Measurements from ENCODE around the gene CCBE1.
A peak's percentile ranks its signal among the peaks of the same experiment; 100 is the strongest.

CCBE1 gene

DNA sequence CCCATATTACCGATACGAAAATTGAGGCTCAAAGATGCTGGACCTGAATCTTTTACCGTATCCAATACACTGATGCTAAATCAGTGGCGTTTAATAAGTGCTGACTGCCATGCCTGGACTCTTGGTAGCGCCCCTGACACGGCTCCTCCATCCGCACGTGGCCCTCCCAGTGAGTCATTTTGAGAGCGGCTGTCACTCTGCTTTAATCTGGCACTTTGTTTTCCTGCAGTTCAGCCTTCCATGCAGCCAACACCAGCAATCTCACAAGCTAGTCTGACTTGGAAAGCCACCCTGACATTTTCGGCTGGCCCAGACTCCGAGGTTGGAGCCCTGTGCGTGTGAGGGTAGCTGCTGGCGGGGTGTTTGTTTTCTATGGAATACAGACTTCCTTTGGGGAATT lies 183.0 kb downstream of the CCBE1 start:
- no peak overlapping the region for H3K4me3 ChIP-seq (replicated peaks; ENCODE audit: low read depth, low read length)
- peak; percentile 76 for DNase-seq (ENCODE audit: low read depth)
- TF ChIP-seq, protein P1, sequence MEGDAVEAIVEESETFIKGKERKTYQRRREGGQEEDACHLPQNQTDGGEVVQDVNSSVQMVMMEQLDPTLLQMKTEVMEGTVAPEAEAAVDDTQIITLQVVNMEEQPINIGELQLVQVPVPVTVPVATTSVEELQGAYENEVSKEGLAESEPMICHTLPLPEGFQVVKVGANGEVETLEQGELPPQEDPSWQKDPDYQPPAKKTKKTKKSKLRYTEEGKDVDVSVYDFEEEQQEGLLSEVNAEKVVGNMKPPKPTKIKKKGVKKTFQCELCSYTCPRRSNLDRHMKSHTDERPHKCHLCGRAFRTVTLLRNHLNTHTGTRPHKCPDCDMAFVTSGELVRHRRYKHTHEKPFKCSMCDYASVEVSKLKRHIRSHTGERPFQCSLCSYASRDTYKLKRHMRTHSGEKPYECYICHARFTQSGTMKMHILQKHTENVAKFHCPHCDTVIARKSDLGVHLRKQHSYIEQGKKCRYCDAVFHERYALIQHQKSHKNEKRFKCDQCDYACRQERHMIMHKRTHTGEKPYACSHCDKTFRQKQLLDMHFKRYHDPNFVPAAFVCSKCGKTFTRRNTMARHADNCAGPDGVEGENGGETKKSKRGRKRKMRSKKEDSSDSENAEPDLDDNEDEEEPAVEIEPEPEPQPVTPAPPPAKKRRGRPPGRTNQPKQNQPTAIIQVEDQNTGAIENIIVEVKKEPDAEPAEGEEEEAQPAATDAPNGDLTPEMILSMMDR (IDR thresholded peaks at IDR 0.05; ENCODE audit: low read length, missing control alignments), result no peak

DNA sequence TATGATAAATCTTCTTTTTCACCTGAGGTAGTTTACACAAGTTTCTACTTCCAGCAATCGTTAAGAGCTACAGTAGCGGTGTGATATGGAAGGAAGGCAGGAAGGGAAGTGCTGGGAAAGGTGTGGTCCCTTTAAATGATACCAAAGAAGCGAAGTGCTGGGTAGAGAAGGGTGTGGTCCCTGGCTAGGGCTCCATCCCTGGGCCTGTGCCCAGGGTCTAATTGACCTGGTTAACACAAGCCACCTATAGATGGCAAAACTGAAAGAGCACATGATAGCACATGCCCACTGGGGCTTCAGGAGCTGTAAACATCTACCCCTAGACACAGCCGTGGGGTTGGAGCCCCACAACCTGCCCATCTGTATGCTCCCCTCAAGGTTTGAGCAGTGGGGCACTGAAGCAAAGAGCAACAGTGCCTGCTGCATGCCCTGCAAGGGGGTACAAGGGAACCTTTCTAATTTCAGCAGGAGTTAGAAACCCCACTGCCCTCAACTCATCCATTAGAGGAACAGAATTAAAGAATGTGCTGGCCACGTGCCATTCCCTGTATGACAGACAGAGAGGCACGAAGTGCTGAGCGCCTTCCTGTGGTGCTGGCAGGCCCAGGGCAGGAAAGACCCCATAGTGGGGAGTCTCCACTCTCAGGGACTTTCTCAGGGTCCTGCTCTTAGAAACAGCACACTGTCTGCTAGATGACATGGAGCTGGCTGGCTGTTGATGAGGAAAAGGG lies 185.0 kb downstream of the CCBE1 start:
- H3K4me3 ChIP-seq (replicated peaks; ENCODE audit: low read depth, low read length), result no peak overlapping the region
- DNase-seq (ENCODE audit: low read depth), result no peak
- TF ChIP-seq, protein P1 (IDR thresholded peaks at IDR 0.05; ENCODE audit: low read length, missing control alignments), result no peak

DNA sequence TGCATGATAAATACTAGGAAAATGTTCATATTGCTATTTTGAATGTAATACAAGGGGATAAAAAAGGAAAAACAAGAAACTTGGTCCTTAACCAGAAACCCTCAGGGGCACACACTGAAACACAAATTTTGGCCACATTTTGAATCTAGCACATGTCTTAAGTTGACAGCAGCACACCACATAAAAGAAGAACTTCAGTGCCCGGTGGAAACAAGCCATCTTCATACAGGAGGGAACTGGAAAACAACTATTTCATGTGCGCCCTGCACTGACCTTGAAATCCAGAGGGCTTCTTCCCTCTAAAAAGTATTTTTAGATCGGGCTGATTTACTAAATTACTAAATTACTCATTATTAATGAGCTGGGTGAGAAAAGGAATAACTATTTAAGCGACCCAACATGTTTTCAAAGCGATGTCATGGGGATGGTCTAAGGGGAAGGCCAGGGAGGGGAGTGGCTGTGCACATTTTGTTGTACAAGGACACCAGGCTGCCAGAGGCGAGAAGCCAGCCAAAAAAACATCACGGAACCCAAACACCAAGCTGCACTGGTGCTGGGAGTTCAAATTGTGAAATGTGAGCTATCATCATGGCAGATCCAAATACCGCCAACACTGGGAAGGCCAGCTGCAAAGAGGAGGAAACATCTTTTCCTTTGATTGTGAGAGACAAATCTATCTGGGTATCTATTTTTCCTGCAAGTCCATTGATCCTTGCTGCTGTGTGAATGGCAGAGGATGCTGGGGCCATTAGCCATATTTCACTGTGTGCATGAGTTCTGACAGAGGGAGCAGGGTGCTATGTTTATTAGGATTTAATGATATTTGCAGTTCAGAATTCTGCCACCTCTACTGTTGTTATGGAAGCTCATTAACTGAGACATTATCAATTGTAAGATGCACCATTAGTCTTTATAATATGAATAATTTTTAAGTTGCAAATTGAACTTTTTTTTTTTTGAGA lies 187.5 kb downstream of the CCBE1 start:
- TF ChIP-seq, protein P1 (IDR thresholded peaks at IDR 0.05; ENCODE audit: low read length, missing control alignments), result no peak
- H3K4me3 ChIP-seq (replicated peaks; ENCODE audit: low read depth, low read length), result no peak overlapping the region
- no peak for DNase-seq (ENCODE audit: low read depth)

DNA sequence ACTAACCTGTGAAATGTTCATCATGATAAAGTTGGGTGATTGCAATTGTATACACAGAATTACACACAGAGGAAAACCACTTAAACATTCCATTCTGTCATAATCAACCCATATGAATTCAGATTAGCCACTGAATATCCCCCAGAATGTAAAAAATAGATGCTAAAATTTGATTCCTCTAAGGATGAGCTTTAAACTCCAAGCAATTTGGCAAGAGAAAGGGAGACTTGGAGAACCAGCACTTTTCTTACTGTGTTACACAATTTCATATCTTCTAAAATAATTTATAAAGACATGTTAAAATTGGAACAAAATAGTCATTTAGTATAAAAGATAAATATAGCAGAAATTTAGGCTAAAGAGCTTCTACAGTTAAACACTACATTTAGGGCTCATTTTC lies 191.9 kb downstream of the CCBE1 start:
- DNase-seq (ENCODE audit: low read depth), result no peak
- TF ChIP-seq, protein P1 (IDR thresholded peaks at IDR 0.05; ENCODE audit: low read length, missing control alignments), result no peak
- no peak overlapping the region for H3K4me3 ChIP-seq (replicated peaks; ENCODE audit: low read depth, low read length)

DNA sequence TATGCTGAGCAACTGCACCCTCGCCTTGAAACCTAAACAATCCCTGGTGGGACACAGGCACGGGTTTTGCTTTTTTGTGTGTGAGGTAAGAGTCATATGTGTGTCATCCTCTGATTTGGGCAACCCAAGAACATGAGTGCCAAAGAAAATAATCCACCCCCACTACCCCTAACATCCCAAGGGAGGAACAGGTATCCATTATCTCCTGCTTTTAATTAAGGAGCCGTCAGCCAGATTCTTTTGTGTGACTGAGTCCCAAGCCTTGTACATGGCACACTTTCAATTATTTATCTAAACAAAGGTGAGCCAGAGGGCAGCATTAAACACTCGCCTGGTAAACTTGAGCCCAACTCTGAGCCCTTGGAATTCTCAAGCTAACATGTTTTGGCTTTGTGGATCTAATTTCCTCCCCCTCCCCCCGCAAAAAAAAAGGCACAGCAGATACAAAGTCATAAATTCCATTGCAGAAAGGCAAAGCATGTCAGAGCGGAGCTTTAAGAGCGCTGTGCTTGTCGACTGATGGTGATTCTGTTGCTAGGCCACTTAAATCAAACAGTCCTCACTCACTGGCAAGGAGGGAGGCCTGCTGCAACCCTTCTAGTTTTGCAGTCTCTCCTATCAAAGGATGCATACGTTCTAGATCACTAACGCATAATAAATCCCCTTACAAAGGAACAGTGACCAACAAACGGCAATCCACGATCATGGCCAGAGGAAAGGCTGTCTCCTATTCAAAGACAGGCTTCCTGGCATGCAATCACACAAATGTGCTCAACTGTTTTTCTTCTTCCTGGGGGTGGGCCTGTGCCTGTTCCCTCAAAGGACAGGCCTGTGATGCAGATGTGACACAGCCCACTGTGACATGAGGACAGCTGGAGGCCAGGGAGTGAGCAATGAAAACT lies 194.7 kb downstream of the CCBE1 start:
- H3K4me3 ChIP-seq (replicated peaks; ENCODE audit: low read depth, low read length), result no peak overlapping the region
- DNase-seq (ENCODE audit: low read depth), result peak; percentile 91
- TF ChIP-seq, protein P1 (IDR thresholded peaks at IDR 0.05; ENCODE audit: low read length, missing control alignments), result no peak

DNA sequence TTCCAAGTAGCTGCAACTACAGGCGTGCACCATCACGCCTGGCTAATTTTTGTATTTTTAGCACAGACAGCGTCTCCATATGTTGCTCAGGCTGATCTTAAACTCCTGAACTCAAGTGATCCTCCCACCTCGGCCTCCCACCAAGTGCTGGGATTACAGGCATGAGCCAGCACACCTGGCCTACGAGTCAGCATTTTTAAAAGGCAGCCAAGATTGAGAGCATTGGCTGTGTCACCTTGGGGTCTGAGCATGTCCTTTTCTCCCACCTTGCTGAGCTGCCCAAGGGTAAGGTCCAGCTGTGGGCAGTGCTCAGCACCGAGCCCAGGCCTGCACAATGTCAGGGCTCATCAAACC lies 195.3 kb downstream of the CCBE1 start:
- H3K4me3 ChIP-seq (replicated peaks; ENCODE audit: low read depth, low read length), result no peak overlapping the region
- DNase-seq (ENCODE audit: low read depth), result peak; percentile 28
- TF ChIP-seq, protein P1 (IDR thresholded peaks at IDR 0.05; ENCODE audit: low read length, missing control alignments), result no peak

All from fibroblast of pulmonary artery (primary cell).